IMR-90 (cell line): ENCODE results near the gene AKAP13. TPM values are rescaled to one million over a fixed set of nuclear protein-coding genes. Genes with fewer than 3 reads are reported as not detected.

Experiments used
- ATAC-seq: fragments of 200-7000 bp; cut with Tn5 transposase; 2 replicates; pipeline ENCODE4 v1.9.1; 2020; ENCODE audit warnings: low read depth, mild to moderate bottlenecking, moderate library complexity
- BruUV-seq: library from RNA; stranded (reverse); fragments of 400-500 nt; replicated peaks from 2 replicates; lab custom pipeline; 2021; lab: Mats Ljungman, UMichigan
- CTCF ChIA-PET: fragments of 300-600 bp; formaldehyde crosslinking; extraction: SDS; loops from one replicate; lab custom pipeline; 2021; ENCODE audit warnings: antibody characterized with exemption; lab: Yijun Ruan, JAX
- POLR2A ChIA-PET: fragments of 300-600 bp; sonication (Branson Sonifier 250); formaldehyde crosslinking; loops from one replicate; lab custom pipeline; 2022; ENCODE audit warnings: antibody characterized with exemption; ENCODE audit not compliant: unreplicated experiment; lab: Charles Lee
- DNase-seq: peaks from one replicate; pipeline ENCODE4 v3.0.0; 2013
- H2AFZ ChIP-seq: replicated peaks from 2 replicates; pipeline ENCODE3; 2013; ENCODE audit warnings: low read length, mild to moderate bottlenecking; ENCODE audit not compliant: poor library complexity
- H2AK5ac ChIP-seq: 2 replicates; pipeline ENCODE4 v1.6.1; 2013; ENCODE audit warnings: low read depth, low read length, inconsistent platforms
- H2AK9ac ChIP-seq: replicated peaks from 2 replicates; pipeline ENCODE3; 2013; ENCODE audit warnings: mild to moderate bottlenecking, low read depth, low read length, moderate library complexity; ENCODE audit not compliant: poor library complexity
- H2BK120ac ChIP-seq: 2 replicates; pipeline ENCODE4 v1.6.1; 2013; ENCODE audit warnings: low read depth, low read length, inconsistent platforms
- H2BK15ac ChIP-seq: 3 replicates; pipeline ENCODE4 v1.6.1; 2013; ENCODE audit warnings: low read depth, low read length, inconsistent platforms
- H2BK20ac ChIP-seq: 2 replicates; pipeline ENCODE4 v1.6.1; 2013; ENCODE audit warnings: low read depth, mild to moderate bottlenecking, inconsistent platforms, low read length, moderate library complexity
- H2BK5ac ChIP-seq: 2 replicates; pipeline ENCODE4 v1.6.1; 2013; ENCODE audit warnings: mild to moderate bottlenecking, low read depth, low read length, inconsistent platforms; ENCODE audit not compliant: poor library complexity, severe bottlenecking
- H3K14ac ChIP-seq: replicated peaks from 2 replicates; pipeline ENCODE4 v1.6.1; 2013; ENCODE audit warnings: low read depth, low read length, inconsistent platforms
- H3K18ac ChIP-seq: 2 replicates; pipeline ENCODE4 v1.6.1; 2013; ENCODE audit warnings: low read depth, low read length, control low read depth
- H3K23ac ChIP-seq: 2 replicates; pipeline ENCODE4 v1.6.1; 2013; ENCODE audit warnings: low read depth, low read length, inconsistent platforms
- H3K27ac ChIP-seq: 2 replicates; pipeline ENCODE4 v1.5.1; 2013; ENCODE audit warnings: mild to moderate bottlenecking, control low read depth, low read length; ENCODE audit not compliant: insufficient read depth
- H3K27me3 ChIP-seq: 2 replicates; pipeline ENCODE4 v1.6.1; 2013; ENCODE audit warnings: low read length; ENCODE audit not compliant: control insufficient read depth, insufficient read depth
- H3K36me3 ChIP-seq: 2 replicates; pipeline ENCODE4 v1.6.1; 2013; ENCODE audit warnings: low read length, mixed read lengths; ENCODE audit not compliant: control insufficient read depth, insufficient read depth
- H3K4ac ChIP-seq: 2 replicates; pipeline ENCODE4 v1.6.1; 2013; ENCODE audit warnings: low read depth, low read length, inconsistent platforms
- H3K4me1 ChIP-seq: 2 replicates; pipeline ENCODE4 v1.6.1; 2013; ENCODE audit warnings: low read length, mixed read lengths; ENCODE audit not compliant: control insufficient read depth, insufficient read depth
- H3K4me2 ChIP-seq: 2 replicates; pipeline ENCODE4 v1.6.1; 2013; ENCODE audit warnings: low read depth, mild to moderate bottlenecking, control low read depth, low read length, moderate library complexity
- H3K4me3 ChIP-seq: 2 replicates; pipeline ENCODE4 v1.5.1; 2013; ENCODE audit warnings: low read depth, mild to moderate bottlenecking, control low read depth, low read length, moderate library complexity; ENCODE audit not compliant: insufficient read depth
- H3K56ac ChIP-seq: 2 replicates; pipeline ENCODE4 v1.6.1; 2013; ENCODE audit warnings: low read length, inconsistent platforms; ENCODE audit not compliant: insufficient read depth; ENCODE audit errors: extremely low read depth
- H3K79me1 ChIP-seq, 2 experiments: 2 replicates each; pipeline ENCODE4 v1.6.1; 2013; ENCODE audit warnings: low read length in 2 of 2, inconsistent platforms in 1 of 2, low read depth in 1 of 2
- H3K9ac ChIP-seq: 2 replicates; pipeline ENCODE4 v1.6.1; 2013; ENCODE audit warnings: low read depth, low read length, control low read depth
- H3K9me1 ChIP-seq: 2 replicates; pipeline ENCODE4 v1.6.1; 2013; ENCODE audit warnings: low read length, inconsistent platforms; ENCODE audit not compliant: insufficient read depth
- H3K9me3 ChIP-seq: 2 replicates; pipeline ENCODE4 v1.6.1; 2013; ENCODE audit warnings: low read length; ENCODE audit not compliant: control insufficient read depth, insufficient read depth
- H4K20me1 ChIP-seq: 2 replicates; pipeline ENCODE4 v1.6.1; 2013; ENCODE audit warnings: low read length, inconsistent platforms; ENCODE audit not compliant: insufficient read depth
- H4K5ac ChIP-seq: 2 replicates; pipeline ENCODE4 v1.6.1; 2013; ENCODE audit warnings: mild to moderate bottlenecking, low read depth, low read length, control low read depth
- H4K8ac ChIP-seq, 2 experiments: 2 replicates each; pipeline ENCODE4 v1.6.1; 2013; ENCODE audit warnings: low read depth in 2 of 2, low read length in 2 of 2, control low read depth in 1 of 2, inconsistent platforms in 1 of 2
- H4K91ac ChIP-seq: 2 replicates; pipeline ENCODE4 v1.6.1; 2013; ENCODE audit warnings: low read depth, low read length, inconsistent platforms; ENCODE audit not compliant: insufficient read depth
- BHLHE40 ChIP-seq: fragments of 150-350 bp; IDR thresholded peaks from 2 replicates; pipeline ENCODE4 v1.6.1; 2016; ENCODE audit warnings: mild to moderate bottlenecking, low read depth, low read length
- CEBPB ChIP-seq: IDR thresholded peaks from 2 replicates; pipeline ENCODE4 v1.6.1; 2012; ENCODE audit warnings: low read depth, low read length, improper control_type of control experiment
- CHD1 ChIP-seq: IDR thresholded peaks from 2 replicates; pipeline ENCODE4 v1.6.1; 2012; ENCODE audit warnings: low read depth, low read length, improper control_type of control experiment
- CTCF ChIP-seq: conservative IDR thresholded peaks from 2 replicates; pipeline ENCODE4 v1.5.1; 2012; ENCODE audit warnings: mild to moderate bottlenecking, low read depth, low read length, improper control_type of control experiment
- ELK1 ChIP-seq: fragments of 150-350 bp; IDR thresholded peaks from 2 replicates; pipeline ENCODE4 v1.6.1; 2016; ENCODE audit warnings: low read depth, mild to moderate bottlenecking, low read length, moderate library complexity, borderline replicate concordance
- FOS ChIP-seq: fragments of 150-350 bp; IDR thresholded peaks from 2 replicates; pipeline ENCODE4 v1.6.1; 2016; ENCODE audit warnings: low read depth, low read length
- MAFK ChIP-seq: IDR thresholded peaks from 2 replicates; pipeline ENCODE4 v1.6.1; 2012; ENCODE audit warnings: low read depth, low read length, improper control_type of control experiment
- MAZ ChIP-seq: IDR thresholded peaks from 2 replicates; pipeline ENCODE4 v1.6.1; 2012; ENCODE audit warnings: low read depth, mild to moderate bottlenecking, low read length, improper control_type of control experiment, moderate library complexity, borderline replicate concordance
- MXI1 ChIP-seq: IDR thresholded peaks from 2 replicates; pipeline ENCODE4 v1.6.1; 2012; ENCODE audit warnings: low read depth, mild to moderate bottlenecking, low read length, moderate library complexity, borderline replicate concordance
- NFE2L2 ChIP-seq: fragments of 150-350 bp; IDR thresholded peaks from 2 replicates; pipeline ENCODE4 v1.6.1; 2016; ENCODE audit warnings: low read depth, mild to moderate bottlenecking, low read length
- POLR2A ChIP-seq: IDR thresholded peaks from 2 replicates; pipeline ENCODE4 v1.6.1; 2012; ENCODE audit warnings: mild to moderate bottlenecking, low read depth, low read length
- RAD21 ChIP-seq: IDR thresholded peaks from 2 replicates; pipeline ENCODE4 v1.6.1; 2012; ENCODE audit warnings: low read length, improper control_type of control experiment
- RCOR1 ChIP-seq: IDR thresholded peaks from 2 replicates; pipeline ENCODE4 v1.6.1; 2012; ENCODE audit warnings: mild to moderate bottlenecking, low read length, improper control_type of control experiment; ENCODE audit not compliant: insufficient replicate concordance
- RFX5 ChIP-seq: IDR thresholded peaks from 2 replicates; pipeline ENCODE4 v1.8.0; 2012; ENCODE audit warnings: low read depth, mild to moderate bottlenecking, low read length, moderate library complexity
- SMC3 ChIP-seq: fragments of 150-350 bp; IDR thresholded peaks from 2 replicates; pipeline ENCODE4 v1.6.1; 2016; ENCODE audit warnings: low read depth, mild to moderate bottlenecking, antibody characterized with exemption, low read length, moderate library complexity
- USF2 ChIP-seq: fragments of 150-350 bp; IDR thresholded peaks from 2 replicates; pipeline ENCODE4 v1.6.1; 2017; ENCODE audit warnings: mild to moderate bottlenecking, antibody characterized with exemption, low read length, low read depth
- WGBS, 2 experiments: methylation state at CpG; one replicate each; pipeline versions ENCODE4 v1.1.5 to v1.1.7; 2013; ENCODE audit warnings: missing lambda C conversion rate in 2 of 2; ENCODE audit not compliant: insufficient read length in 1 of 2; ENCODE audit errors: extremely low coverage in 2 of 2; 5-methylcytosine and 5-hydroxymethylcytosine counted together
- dilution Hi-C: fragments of 300-500 bp; cut with HindIII; formaldehyde crosslinking; loops from one replicate; pipeline ENCODE4 v1.14.3; 2018; ENCODE audit warnings: low sequenced_read_pairs; ENCODE audit not compliant: unreplicated experiment
- in situ Hi-C: fragments of 300-500 bp; cut with MboI; formaldehyde crosslinking; loops from 3 replicates; pipeline ENCODE4 v1.14.3; 2019; ENCODE audit warnings: low sequenced_read_pairs, inconsistent platforms, mixed read lengths
- intact Hi-C: fragments of 100-400 bp; cut with micrococcal nuclease; formaldehyde crosslinking; loops from 2 replicates; pipeline ENCODE4 v1.10.0; 2022
- polyA plus RNA-seq, 3 experiments: library from polyadenylated mRNA; depleted of rRNA; stranded (reverse); fragments of >200 nt; gene quantifications; 2 replicates each; pipeline ENCODE4 v1.2.3, GENCODE V29; 2012; ENCODE audit warnings: low replicate concordance in 1 of 3
- total RNA-seq: library from RNA; depleted of rRNA; stranded (reverse); fragments of >200 nt; gene quantifications from 2 replicates; pipeline ENCODE4 v1.2.3, GENCODE V29; 2012

The AKAP13 gene
- total and polyA plus RNA-seq, 2 of the 4 experiments (the other 2 are of a cell fraction) = 10.4 to 46.4 TPM

GRCh38 chr15:85499371-85499887, 119.0 kb downstream of the AKAP13 start:
- H3K79me1 ChIP-seq = peaks cover 39 to 83% of the 10 kb centered on the region in 2 experiments
- H3K27me3 ChIP-seq = no peaks in the 10 kb centered on the region
- no peak overlapping the region for H3K9ac ChIP-seq
- dilution Hi-C loops = no loop called here
- H2AK5ac ChIP-seq = no peak overlapping the region
- H3K14ac ChIP-seq = no peak overlapping the region
- no peak for TF ChIP-seq CHD1
- TF ChIP-seq POLR2A = no peak
- no peak for TF ChIP-seq CTCF
- TF ChIP-seq ELK1 = no peak
- no peak for TF ChIP-seq RFX5
- no peak for TF ChIP-seq RCOR1
- no peak for TF ChIP-seq MXI1
- TF ChIP-seq USF2 = no peak
- no peak for TF ChIP-seq SMC3
- TF ChIP-seq RAD21 = no peak
- TF ChIP-seq MAFK = no peak
- TF ChIP-seq CEBPB = no peak
- no peak for TF ChIP-seq MAZ
- TF ChIP-seq NFE2L2 = no peak
- no peak for TF ChIP-seq FOS
- TF ChIP-seq BHLHE40 = no peak
- no peak for ATAC-seq
- no peak overlapping the region for H2BK15ac ChIP-seq
- H3K4me2 ChIP-seq = no peak overlapping the region
- H2BK120ac ChIP-seq = no peak overlapping the region
- H2BK20ac ChIP-seq = no peak overlapping the region
- intact Hi-C loops = no loop called here
- H4K20me1 ChIP-seq = peaks cover 23% of the 10 kb centered on the region; the same call in 1 of the 2 replicates
- DNase-seq = peak; percentile 28
- no peak overlapping the region for H2AFZ ChIP-seq
- peaks cover 8% of the 10 kb centered on the region for H3K4me1 ChIP-seq
- H3K23ac ChIP-seq = no peak overlapping the region; the same call in 1 of the 2 replicates
- ChIA-PET POLR2A (no interaction called here), CTCF (no interaction called here)
- no TSS peak for BruUV-seq
- no peak overlapping the region for H3K18ac ChIP-seq
- H3K27ac ChIP-seq = no peak overlapping the region
- no peak overlapping the region for H4K5ac ChIP-seq
- no peak overlapping the region for H2BK5ac ChIP-seq
- H3K4ac ChIP-seq = no peak overlapping the region
- 97% methylated on average over 5 of the region's 7 CpGs; no CpG with 5 or more reads in 1 of the 2 experiments for WGBS, 2 experiments
- H3K9me3 ChIP-seq = no peaks in the 10 kb centered on the region
- H2AK9ac ChIP-seq = no peak overlapping the region
- H3K4me3 ChIP-seq = no peak overlapping the region
- H3K9me1 ChIP-seq = peaks cover 13% of the 10 kb centered on the region
- no peak overlapping the region for H3K56ac ChIP-seq
- in situ Hi-C loops = loop anchor here (5.0 kb wide), 1 partner anchor 207 kb away; no protein-coding TSS in a partner anchor
- H4K8ac ChIP-seq = no peak overlapping the region
- no peak overlapping the region for H4K91ac ChIP-seq
- H3K36me3 ChIP-seq = no peaks in the 10 kb centered on the region
